GM18502 (cell line): ENCODE measurements around the gene PXMP2.
A peak's percentile ranks its signal among the peaks of the same experiment; 100 is the strongest.

Source experiments
- ATAC-seq: cut with Tn5 transposase; IDR thresholded peaks from one replicate; pipeline ENCODE4 v1.9.1; 2021; ENCODE audit warnings: mild to moderate bottlenecking; ENCODE audit not compliant: unreplicated experiment, poor library complexity

The PXMP2 gene

DNA sequence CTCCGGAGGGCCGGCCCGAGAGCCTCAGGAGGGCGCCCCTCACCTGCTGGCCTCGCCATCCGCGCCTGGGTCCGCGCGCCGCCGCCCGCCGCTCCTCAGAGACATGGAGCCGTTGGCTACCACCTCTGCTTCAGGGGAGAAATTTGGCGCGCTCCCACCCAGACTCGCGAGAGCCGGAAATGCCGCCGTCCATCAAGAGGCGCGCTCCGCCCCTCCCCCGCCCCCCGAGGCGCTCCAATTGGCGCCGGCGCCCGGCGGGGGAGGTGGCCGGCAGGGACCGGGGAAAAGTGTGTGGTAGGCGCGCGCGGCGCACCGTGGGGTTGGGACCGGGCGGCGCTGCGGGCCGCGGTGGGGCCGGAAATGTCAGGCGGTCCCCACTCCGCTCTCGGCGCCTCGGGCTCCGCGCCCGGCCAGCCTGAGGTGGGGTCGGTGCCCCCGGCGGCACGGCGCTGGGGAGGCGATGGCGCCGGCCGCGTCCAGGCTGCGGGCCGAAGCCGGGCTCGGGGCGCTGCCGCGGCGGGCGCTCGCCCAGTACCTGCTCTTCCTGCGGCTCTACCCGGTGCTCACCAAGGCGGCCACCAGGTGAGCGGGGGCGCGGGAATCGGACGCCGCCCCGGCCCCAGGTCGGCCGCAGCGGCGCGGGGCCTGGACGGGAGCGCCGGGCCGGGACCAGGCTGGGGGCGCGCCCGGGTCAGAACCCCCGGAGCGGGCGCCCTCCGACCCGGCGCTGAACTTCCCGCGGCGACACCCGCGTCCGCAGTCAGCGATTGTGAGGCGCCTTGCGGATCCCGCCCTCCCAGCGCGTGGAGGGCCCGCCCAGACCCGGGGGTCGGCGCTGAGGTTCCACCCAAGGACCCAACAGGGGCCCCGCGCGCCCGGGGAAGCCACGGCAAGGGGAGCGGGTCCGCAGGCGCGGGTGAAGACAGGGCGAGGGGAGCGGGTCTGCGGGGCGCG is at the start of gene PXMP2, which contains the start of gene POLE:
PXMP2 (plus strand) TSS at position 377 of the 954 bp plus-strand sequence; CDS start at position 461, 84 bp downstream.
POLE (minus strand) TSS at position 132 of the 954 bp plus-strand sequence; CDS start at position 105, 27 bp downstream.
- peak; percentile 95 for ATAC-seq

GRCh38 chr12:132637811-132638210 is 49.6 kb upstream of the PXMP2 start:
- no peak for ATAC-seq

DNA sequence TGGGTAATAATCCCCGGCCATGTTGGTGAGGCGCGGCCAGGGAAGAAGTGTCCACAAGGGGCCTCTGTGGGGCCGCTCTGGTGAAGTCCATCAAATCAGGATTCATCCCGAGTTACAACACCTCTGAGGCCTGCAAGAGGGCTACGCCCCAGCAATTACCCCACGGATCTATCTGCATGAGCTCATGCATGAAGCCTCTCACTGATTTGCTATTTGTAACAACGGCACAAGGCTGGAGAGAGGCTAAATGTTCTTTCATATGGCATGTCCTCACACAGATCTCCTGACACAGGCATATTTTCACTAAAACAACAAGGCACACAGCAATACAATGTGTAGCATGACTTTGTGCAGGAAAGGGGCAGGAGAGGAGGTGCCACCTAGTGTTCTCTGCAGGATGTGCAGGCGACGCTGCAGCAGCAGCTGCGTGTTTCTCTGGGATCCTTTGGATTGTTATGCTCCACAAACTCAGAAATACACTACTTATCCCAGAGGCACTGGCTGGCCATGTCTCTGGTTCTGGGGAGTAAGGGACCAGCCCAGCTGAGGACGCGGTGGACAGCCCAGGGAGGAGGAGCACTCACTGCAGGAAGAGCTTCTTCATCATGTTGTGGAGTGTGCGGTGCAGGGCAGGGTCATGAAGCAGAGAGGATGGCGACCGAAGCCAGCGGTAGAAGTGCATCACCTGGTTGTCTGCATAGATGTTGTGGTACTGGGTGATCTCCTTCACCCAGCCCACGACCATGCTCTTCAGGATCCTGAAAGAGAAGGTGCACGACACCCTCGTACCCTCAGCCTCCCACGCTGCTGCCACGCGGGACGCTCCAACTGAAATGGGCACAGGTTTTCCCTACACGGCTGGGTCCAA is 48.6 kb upstream of the PXMP2 start:
- ATAC-seq = no peak

DNA sequence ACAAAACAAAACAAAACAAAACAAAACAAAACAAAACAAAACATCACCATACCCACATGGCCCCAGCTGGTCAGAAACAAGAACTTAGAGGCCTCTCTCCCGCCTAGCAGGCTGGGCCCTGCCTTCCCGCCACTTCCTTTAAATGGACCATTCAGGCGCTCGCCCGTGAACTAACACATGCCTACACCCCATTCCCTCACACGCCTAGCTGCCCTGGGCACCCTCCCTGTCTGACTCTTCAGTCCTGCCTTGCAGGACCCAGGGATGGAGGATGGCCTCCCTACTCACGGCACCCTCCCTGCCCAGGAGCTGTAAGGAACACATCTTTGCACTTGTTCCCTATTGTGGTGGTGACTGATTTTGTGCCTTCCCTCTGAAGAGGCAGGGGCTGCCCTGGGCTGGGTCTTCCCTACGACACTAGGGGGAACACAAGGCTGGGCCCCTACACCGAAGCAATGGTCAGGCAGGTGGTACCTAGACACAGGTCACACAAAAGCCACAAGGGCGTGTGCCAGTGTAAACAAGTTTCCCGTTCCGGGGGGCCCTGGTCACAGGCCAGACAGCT is 47.3 kb upstream of the PXMP2 start:
- no peak for ATAC-seq

DNA sequence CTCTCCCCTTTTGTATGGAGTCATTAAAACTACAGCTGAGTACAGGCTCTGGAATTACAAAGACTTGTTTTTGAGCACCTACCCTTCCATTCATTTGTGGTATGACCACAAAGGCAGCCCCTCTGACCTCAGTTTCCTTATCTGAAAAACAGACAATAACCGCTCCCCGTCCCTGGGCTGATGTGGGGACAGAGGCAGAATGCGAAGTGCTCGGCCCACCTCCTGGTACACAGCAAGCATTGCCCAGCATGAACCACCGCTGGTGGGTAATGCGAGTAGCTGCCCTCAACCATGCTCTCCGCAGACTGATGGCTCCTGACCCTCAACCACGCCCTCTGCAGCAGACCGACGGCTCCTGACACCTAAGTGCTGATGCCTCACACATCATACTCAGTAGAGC is 46.5 kb upstream of the PXMP2 start:
- no peak for ATAC-seq

DNA sequence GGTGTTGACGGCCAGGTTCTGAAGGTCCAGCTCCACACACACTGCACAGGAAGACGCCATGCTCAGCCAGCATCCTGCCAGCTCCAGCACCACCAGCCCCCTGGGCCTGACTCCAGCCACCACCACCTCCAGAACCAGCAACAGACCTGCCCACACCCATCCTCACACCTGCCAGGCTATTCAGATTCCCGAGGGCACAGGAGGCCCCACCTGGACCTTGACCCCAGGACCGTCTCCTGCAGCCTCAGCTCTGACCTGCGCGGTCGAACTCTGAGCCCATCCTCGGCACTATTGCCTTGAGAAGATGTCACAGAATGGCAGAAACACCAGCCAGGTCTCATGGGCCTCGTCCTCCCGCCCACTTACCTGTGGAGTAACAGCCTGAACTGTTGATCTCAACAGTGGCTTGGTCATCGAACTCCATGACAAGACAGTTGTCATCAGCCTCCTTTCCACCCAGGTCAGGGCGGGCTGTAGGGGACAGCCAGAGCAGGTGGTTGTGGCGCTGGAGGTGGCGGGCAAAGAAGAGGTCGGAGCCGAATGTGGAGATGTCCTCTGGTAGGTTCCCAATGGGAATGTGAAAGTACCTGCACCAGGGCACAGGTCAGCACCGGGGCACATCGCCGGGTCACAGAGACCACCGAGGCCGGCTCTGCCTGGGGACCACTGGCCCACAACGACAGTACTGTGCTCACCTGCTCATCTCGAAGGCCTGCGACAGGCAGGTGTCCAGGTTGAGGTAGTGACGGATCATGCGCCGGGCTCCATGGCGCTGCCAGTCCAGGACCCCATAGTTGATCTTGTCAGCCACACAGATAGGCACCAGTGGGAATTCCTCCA is 45.4 kb upstream of the PXMP2 start:
- ATAC-seq = no peak

DNA sequence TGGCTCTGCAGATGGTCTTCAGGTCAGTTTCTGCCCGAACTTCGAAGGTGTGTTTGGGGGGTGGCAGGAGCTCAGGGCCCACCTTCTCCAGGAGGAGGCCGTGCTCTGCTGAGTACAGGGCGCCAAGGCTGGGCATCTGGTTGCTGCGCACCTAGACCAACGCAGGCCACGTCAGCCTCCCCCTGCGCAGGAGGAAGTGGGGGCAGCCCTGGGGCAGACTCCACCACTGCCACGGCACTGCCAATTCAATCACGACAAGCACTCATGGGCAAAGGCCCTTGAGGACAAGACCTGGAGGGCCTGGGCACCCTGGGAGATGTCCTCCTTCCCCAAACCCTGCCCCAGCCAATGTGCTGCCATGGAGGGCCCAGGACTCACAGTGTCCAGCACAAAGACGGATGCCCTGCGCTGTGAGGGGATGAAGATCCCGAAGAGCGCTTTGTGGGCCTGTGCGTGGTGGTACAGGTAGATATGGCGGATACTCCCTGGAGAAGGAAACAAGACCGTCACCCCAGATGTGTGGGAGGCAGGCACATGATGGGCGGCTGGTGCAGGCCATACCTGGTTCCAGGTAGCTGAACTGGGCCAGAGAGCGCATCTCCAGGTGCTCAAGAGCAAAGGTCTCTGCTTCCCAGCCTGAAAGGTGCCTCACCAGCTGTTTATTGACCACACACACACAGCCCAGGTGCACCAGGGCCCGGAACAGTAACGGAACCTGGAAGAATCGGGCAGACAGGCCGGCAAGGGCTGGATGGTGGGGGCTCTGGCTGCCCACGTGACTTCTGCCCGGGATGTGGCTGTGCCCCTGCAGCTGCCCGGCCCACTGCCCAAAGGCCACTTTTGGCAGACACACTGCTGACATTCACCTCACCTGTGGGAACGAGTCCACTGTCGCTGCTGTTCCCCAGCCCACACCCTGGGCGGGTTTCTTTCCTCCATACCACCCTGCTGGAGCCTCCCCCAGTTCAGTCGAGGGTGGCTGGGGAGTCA is 44.2 kb upstream of the PXMP2 start:
- ATAC-seq = no peak

GRCh38 chr12:132646850-132647249 is 40.5 kb upstream of the PXMP2 start:
- ATAC-seq = no peak

DNA sequence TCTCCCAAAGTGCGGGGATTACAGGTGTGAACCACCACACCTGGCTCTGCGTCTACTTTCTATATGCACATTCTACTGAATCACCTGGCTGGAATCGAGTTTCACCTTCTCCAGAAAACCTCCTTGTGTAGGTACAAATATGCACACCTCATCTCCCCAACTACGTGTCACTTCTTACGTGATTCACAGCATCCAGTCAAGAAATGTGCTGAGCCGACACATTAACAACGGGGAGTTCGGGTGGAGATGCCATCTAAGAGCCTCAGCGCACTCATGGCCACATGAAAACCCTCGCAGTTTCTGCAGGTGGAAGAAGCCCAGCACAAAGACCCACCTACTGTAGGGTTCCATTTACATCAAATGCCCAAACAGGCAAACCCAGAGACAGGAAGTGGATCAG is 39.5 kb upstream of the PXMP2 start:
- ATAC-seq = no peak

- no peak for ATAC-seq
Observed at GRCh38 chr12:132648616-132649225, 38.7 kb upstream of the PXMP2 start.

GRCh38 chr12:132649226-132649945 is 38.0 kb upstream of the PXMP2 start:
- no peak for ATAC-seq

- no peak for ATAC-seq
Observed at GRCh38 chr12:132651444-132652100, 35.8 kb upstream of the PXMP2 start.

DNA sequence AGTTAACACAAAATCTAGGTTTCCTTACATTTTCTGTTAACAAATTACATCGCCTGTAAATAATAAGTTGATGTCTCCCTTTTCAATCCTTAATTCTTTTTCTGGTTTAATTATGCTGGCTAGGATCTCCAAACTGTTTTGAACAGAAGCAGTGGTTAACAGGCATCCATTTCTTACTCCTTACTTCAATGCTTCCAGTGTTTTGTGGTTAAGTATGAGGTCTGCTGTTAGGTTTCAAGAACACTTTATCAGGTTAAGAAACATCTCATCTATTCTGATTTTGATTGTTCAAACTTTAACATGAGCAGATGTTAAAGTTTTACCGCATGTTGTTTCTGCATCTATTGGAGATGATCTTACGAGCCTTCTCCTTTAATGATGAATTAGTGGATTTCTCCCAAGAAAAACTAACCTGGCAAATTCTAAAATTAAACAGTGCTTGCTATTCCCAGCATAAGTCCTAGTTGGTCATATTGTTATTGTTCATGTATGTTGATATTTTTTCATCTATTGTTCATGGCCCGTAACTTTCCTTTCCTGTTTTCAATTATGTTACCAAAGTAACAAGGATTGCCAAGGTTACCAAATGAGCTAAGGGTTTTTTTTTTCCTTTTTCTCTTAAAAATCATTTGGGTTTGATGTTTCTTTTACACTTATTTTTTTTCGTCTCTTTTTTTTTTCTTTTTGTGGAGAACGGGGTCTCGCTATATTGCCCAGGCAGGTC is 33.7 kb upstream of the PXMP2 start:
- no peak for ATAC-seq

GRCh38 chr12:132657004-132657727 is 30.2 kb upstream of the PXMP2 start:
- ATAC-seq = no peak

GRCh38 chr12:132658149-132658894 is 29.1 kb upstream of the PXMP2 start:
- no peak for ATAC-seq
